Measurements from ENCODE around the gene NR2C2AP. TPM values are rescaled to one million over a fixed set of nuclear protein-coding genes. Genes with fewer than 3 reads are reported as not detected.

NR2C2AP gene
- total and polyA plus RNA-seq, 8 donors: 0.45 to 28.9 (median 16.5) TPM; not detected in 2

- 0 to 2% (median 1%) methylated on average over 7 to 17 of the region's 17 CpGs for WGBS, 5 donors
- intact Hi-C loops (cut with DNase I; ENCODE audit: low total_unique reads): no loop called here
- Histone ChIP-seq H3K36me3 (peaks cover 2 to 42% (median 17%) of the 10 kb centered on the region in 4 donors), H3K4me3 (peak overlapping the region; percentile 93 to 96 (median 96)), H3K9me3 (no peaks in the 10 kb centered on the region), H3K4me1 (peaks cover 34 to 59% (median 54%) of the 10 kb centered on the region in 4 donors), H3K27ac (peak overlapping the region; percentile 92 to 100 (median 99)), H3K27me3 (no peaks in the 10 kb centered on the region)
- no peak for DNase-seq
- no peak for TF ChIP-seq POLR2AphosphoS5 (IDR thresholded peaks at IDR 0.05)
- TF ChIP-seq EP300 (IDR thresholded peaks at IDR 0.05): no peak
- no peak for TF ChIP-seq POLR2A (IDR thresholded peaks at IDR 0.05)
- TF ChIP-seq CTCF (IDR thresholded peaks at IDR 0.05): no peak
Observed at GRCh38 chr19:19191768-19192077, 11.5 kb downstream of the NR2C2AP start.

- H3K27ac ChIP-seq: peak overlapping the region in 2 of 5 donors; percentile 43 to 52
- intact Hi-C loops (cut with DNase I; ENCODE audit: low total_unique reads): no loop called here
- WGBS, 5 donors: 91 to 97% (median 95%) methylated on average over 9 to 14 of the region's 14 CpGs
- H3K27me3 ChIP-seq: no peaks in the 10 kb centered on the region
- TF ChIP-seq CTCF (IDR thresholded peaks at IDR 0.05): no peak
- TF ChIP-seq POLR2A (IDR thresholded peaks at IDR 0.05): no peak
- no peak for TF ChIP-seq EP300 (IDR thresholded peaks at IDR 0.05)
- no peak for TF ChIP-seq POLR2AphosphoS5 (IDR thresholded peaks at IDR 0.05)
- H3K4me3 ChIP-seq: no peak overlapping the region
- H3K9me3 ChIP-seq: no peaks in the 10 kb centered on the region
- peaks cover 24 to 38% (median 32%) of the 10 kb centered on the region in 4 donors for H3K4me1 ChIP-seq
- DNase-seq: no peak
- H3K36me3 ChIP-seq: peaks cover 10 to 62% (median 44%) of the 10 kb centered on the region in 4 donors
Observed at GRCh38 chr19:19186742-19187141, 16.5 kb downstream of the NR2C2AP start.

GRCh38 chr19:19185853-19186740 is 17.1 kb downstream of the NR2C2AP start:
- TF ChIP-seq POLR2AphosphoS5 (IDR thresholded peaks at IDR 0.05): no peak
- peak in 5 of 7 experiments; percentile 16 to 48 (median 41) for TF ChIP-seq CTCF (IDR thresholded peaks at IDR 0.05)
- Histone ChIP-seq H3K4me3 (no peak overlapping the region), H3K9me3 (no peaks in the 10 kb centered on the region), H3K27me3 (no peaks in the 10 kb centered on the region), H3K27ac (peak overlapping the region in 2 of 5 donors; percentile 43 to 52), H3K4me1 (peaks cover 21 to 34% (median 28%) of the 10 kb centered on the region in 4 donors), H3K36me3 (peaks cover 10 to 68% (median 50%) of the 10 kb centered on the region in 4 donors)
- intact Hi-C loops (cut with DNase I; ENCODE audit: low total_unique reads): no loop called here
- 58 to 75% (median 60%) methylated on average over 4 to 9 of the region's 9 CpGs for WGBS, 5 donors
- DNase-seq: peak; percentile 37 to 59

GRCh38 chr19:19181488-19181998 is 21.7 kb downstream of the NR2C2AP start:
- no peak for DNase-seq
- no peak overlapping the region for H3K27ac ChIP-seq
- WGBS, 5 donors: 89 to 97% (median 93%) methylated on average over 9 of the region's 9 CpGs
- peaks cover 0 to 6% (median 0%) of the 10 kb centered on the region in 4 donors for H3K9me3 ChIP-seq
- no peak for TF ChIP-seq POLR2A (IDR thresholded peaks at IDR 0.05)
- no peak for TF ChIP-seq EP300 (IDR thresholded peaks at IDR 0.05)
- TF ChIP-seq CTCF (IDR thresholded peaks at IDR 0.05): no peak
- TF ChIP-seq POLR2AphosphoS5 (IDR thresholded peaks at IDR 0.05): no peak
- no peak overlapping the region for H3K4me3 ChIP-seq
- intact Hi-C loops (cut with DNase I; ENCODE audit: low total_unique reads): no loop called here
- no peaks in the 10 kb centered on the region for H3K27me3 ChIP-seq
- H3K36me3 ChIP-seq: peaks cover 10 to 93% (median 85%) of the 10 kb centered on the region in 4 donors
- peaks cover 0 to 3% (median under 1%) of the 10 kb centered on the region in 4 donors for H3K4me1 ChIP-seq

Measured in stomach (tissue), 9 donors.